Tongue (tissue), 2 donors: Measurements from ENCODE around the gene ARHGEF39. TPM values are rescaled to one million over a fixed set of nuclear protein-coding genes. Genes with fewer than 3 reads are reported as not detected.

ENCODE experiments used
- DNase-seq: peaks from one replicate; pipeline ENCODE4 v3.0.0-alpha.2; 2015
- total RNA-seq: library from RNA; depleted of rRNA; stranded (reverse); fragments of >200 nt; gene quantifications from one replicate; pipeline ENCODE4 v1.2.3, GENCODE V29; 2014

ARHGEF39 gene
- total RNA-seq: 1.0 TPM

DNA sequence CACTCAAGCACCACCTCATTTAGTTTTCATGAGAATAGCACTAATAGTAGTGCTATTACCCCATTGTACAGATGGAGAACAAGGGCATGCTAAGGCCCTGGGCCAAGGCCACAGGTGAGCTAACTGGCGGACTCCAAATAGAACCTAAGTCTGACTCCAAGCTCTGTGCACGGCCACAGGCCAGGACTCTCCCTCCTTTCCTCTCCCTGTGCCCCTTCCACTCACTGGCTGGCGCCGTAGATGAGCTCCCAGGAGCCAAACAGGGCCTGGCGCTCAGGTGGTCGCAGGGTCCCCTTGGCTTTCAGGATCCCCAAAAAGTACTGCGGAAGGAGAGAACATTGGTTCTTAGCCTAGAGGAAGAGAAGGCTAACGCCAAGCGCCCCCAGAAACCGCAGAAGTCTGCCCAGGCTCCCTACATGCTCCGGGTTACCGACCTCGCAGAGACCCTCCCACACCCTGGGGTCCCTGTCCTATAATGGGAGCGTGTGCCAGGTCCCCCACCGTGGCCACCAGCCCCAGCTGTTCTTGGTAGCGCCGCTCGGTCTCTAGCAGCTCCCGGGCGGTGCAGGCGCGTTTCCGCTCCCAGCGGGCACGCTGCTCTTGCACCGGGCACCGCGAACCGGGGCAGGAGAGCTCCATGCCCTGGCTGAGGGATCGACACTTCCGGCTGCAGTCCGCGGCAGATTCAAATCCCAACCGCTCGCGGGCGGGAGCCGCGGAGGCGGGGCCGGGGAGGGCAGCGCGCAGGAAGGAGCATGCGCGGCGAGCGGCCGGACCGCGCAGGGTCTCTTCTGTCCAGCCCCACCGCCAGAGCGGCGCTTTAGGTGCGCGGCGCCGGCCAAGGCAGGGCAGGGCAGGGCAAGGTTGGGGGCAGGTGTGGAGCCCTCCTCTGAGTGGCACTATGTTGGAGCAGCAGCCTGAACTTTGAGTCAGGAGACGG is at the start of gene ARHGEF39:
Gene ARHGEF39 (minus strand): TSS at position 665 of the 940 bp plus-strand sequence. CDS start 26 bp downstream, at position 639.
- DNase-seq: peak; percentile 91

DNA sequence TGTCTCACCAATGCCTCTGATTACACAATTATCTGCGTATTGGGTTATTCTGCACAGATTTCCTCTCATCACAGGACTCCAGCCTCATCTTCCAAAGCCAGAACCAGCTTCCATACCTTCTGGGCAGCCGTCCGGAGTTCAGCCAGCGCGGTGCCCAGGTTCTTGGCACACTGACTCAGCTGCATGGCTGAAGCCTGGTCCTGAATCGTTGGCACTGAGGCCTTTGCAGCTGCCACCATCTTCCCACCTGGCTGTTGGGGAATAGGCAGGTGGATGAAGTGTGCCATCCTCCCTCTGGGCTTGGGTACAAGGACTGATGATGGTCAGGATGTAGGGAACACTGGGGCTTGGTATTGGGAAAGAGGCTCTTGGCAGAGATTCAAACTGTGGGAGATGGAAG is 49.1 kb upstream of the ARHGEF39 start:
- no peak for DNase-seq

GRCh38 chr9:35713578-35713977 is 48.6 kb upstream of the ARHGEF39 start:
- no peak for DNase-seq

GRCh38 chr9:35712762-35713400 is 47.9 kb upstream of the ARHGEF39 start:
- DNase-seq: no peak

DNA sequence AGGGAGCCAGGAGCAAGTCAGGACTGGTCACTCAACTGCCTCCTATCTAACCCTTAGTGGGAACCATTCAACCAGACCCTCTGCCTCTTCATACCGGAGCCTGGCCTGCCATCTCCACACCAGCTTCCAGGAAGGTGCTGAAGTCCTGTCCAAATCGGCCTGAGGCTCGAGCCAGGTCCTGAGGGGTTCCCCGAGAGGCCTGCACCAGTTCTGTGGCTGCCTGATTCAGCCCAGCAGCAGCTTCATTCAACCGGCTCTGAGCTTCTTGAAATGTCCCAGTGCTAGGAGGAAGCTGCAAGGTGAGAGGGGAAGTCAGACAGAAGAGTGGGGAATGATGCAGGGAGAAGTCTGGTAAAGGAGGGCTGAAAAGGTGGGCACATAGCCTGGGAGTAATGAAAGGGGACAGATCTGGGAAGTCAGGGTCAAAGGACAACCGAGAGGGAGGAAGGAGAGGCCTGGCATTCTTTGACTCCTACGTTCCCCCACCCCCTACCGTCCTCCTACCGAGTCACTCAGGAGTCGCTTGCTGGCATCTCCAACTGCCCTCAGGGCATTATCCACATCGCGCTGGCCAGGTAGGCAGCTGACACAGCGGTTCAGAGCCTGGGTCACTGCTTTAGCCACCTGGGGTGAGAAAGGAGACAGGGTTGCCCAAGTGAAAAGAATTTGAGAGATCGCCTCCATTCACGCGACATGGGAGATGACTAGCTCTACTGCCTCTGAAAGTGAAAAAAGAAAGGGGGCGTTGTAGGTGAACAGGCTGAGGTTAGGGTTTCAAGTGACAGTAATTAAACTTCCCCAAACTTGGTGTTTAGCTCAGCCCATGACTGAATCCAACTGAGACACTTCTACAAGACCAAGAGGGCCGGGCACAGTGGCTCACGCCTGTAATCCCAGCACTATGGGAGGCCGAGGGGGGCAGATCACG is 46.8 kb upstream of the ARHGEF39 start:
- DNase-seq: no peak

- DNase-seq: no peak
Measured at GRCh38 chr9:35710818-35711500, 46.0 kb upstream of the ARHGEF39 start.

- no peak for DNase-seq
Measured at GRCh38 chr9:35708146-35708545, 43.2 kb upstream of the ARHGEF39 start.

- no peak for DNase-seq
Measured at GRCh38 chr9:35706951-35707350, 42.0 kb upstream of the ARHGEF39 start.

GRCh38 chr9:35705836-35706430 is 40.9 kb upstream of the ARHGEF39 start:
- no peak for DNase-seq

DNA sequence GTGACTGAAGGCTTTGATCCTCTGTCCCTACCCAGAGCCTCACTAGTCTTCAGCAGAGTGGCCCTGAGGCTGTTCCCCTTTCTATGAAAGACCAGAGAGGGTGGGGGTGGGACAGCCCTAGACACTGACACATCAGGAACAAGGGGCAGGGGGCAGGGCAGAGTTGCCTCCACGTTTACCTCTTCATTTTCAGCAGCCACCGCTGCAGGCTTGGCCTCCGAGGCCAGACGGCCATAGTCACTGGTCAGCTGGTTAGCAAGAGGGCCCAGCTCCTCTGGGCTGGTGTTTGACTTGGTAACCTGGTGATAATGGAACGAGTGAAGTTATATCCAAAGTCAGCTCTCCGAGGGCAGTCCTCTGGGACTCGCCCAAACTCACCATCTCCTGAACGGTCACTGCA is 40.4 kb upstream of the ARHGEF39 start:
- DNase-seq: no peak

GRCh38 chr9:35703906-35704672 is 39.1 kb upstream of the ARHGEF39 start:
- no peak for DNase-seq

DNA sequence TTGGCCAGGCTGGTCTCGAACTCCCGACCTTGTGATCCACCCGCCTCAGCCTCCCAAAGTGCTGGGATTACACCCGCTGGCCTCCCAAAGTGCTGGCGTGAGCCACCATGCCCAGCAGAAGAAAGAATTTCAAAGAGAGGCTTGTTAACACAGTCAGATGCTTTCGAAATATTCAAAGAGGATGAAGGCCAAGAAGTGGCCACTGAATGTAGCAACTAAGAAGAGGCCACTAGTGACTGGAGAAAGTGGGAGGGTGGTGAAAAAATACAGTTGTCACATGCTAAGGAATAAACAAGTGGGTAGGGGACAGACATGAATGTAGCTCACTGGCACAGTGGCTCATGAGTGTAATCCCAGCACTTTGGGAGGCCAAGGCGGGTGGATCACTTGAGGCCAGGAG is 37.7 kb upstream of the ARHGEF39 start:
- no peak for DNase-seq

GRCh38 chr9:35700942-35701341 is 35.9 kb upstream of the ARHGEF39 start:
- DNase-seq: no peak

- no peak for DNase-seq
Measured at GRCh38 chr9:35700031-35700430, 35.0 kb upstream of the ARHGEF39 start.

DNA sequence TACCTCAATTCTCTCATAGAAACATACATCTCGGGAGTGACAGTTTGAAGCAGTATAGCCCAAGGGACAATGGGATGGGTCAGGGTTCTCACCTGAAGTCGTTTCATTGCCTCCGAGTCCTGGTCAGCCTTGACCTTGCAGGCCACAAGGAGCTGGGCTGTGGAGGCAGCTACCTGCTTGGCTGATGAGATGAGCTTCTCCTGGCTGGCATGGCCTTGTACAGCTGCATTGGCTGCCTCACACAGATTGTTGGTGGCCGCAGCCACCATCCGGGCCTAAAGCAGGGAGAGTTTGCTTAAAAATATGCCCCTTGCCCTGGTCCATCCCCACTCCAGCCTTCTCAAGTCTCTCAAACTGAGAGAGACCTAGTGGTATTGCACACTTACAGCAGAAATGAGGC is 33.2 kb upstream of the ARHGEF39 start:
- no peak for DNase-seq

DNA sequence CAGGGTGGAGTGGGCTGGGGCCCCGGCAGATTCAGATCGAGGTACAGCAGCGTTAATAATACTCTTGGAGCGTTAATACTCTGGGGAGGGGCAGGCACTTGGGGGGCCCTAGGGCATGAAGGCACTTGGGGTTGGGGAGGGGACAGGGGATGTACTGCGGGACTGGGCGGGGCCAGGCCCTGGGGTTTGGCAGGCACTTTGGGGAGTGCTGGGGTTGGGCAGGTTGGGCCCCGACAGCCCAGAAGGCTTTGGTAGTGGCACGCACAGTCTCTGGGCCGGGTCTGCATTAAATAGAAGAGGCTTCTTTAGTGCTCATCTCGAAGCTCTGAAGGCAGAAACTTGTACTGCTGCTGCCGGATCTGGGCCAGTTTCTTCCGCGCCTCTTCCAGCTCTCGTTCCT is 32.5 kb upstream of the ARHGEF39 start:
- no peak for DNase-seq

DNA sequence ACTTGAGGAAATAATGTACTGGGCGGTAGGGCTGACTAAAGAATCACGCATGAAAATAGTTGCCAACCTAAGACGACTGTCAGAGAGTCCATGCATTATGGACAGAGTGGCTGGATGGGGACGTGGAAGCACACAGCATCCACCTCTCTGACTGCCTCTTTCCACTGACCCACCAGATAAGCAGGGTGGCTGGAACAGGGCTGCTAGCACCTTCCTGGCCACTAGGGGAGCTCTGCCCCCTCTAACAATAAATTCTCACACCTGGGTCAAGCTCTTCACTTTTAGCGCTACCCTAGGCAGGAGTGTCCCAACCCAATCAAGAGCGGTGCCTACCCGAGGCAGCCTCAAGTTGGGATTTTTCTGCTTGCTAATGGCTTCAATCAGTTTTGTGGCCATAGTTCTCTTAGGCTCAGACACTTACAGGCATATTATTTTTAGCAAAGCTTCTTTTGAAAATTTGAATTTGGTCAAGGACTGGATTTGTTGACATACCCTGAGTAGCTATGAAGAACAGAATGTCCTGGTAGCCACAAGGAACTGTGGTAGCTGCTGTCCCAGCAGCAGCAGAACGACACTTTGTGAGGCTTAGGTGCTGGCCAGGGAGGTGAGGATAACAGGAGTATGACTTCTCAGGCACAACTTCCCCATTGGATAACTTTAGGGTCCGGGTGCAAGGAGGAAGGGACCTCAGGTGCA is 31.7 kb upstream of the ARHGEF39 start:
- DNase-seq: peak; percentile 61

DNA sequence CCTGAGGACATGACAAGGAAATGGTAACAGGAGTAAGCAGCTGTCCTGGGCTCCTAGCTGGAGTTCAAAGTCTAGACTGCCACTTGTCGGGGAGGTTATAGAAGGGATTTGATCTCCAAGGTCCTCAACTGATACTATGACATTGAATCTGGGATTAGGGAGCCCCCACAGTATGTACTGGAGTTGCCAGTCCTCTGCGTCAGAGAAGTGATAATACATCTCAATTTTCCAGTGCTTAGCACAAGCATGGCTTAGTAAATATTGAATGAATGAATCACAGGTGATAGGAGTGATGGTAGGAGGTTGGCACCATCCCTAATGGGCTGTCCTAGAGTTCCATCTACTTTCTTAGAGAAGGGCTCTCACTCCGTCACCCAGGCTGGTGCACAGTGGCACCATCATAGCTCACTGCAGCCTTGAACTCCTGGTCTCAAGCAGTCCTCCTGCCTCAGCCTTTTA is 31.0 kb upstream of the ARHGEF39 start:
- DNase-seq: peak; percentile 32

DNA sequence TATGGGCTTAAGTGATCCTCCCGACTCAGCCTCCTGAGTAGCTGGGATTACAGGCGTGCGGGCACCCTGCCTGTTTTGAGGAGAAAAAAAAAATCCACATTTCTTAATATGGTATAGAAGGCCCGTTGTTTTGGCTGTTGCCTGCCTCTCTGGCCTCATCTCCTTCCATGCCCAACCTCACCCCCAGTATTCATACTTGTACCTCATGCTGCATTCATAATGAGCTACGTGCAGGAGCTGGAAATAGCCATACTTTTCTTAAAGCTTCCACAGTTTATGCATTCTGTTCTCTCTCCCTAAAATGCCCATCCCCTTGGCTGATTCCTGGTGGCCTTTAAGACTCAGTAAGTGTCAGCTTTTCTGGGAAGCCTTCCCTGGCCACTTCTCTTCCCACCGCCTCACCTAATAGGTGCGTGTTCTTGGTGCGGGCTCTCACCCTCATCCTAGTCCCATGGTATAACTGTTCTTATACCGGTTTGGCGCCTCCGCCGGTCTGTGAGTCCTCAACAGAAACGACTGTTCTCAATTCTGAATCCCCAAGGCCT is 26.8 kb upstream of the ARHGEF39 start:
- peak; percentile 45 for DNase-seq

DNA sequence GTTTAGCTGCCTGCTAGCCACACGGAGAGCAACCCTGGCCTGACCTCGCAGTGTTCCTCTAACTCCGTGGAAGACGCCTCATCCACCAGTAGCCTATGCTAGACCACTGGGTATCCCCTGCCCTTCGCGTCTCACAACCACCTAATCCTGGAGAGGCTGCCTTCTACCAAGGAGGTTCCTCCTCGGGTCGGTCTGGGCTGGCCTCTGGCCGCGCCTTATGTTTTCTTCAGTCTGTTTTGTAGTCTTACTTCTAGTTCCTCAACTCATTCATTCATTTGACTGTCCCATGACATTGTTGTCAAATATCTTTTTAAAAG is 26.3 kb upstream of the ARHGEF39 start:
- DNase-seq: no peak
